CD8-positive, alpha-beta memory T cell (primary cell): ENCODE data around the gene EEFSEC. TPM values are rescaled to one million over a fixed set of nuclear protein-coding genes. Genes with fewer than 3 reads are reported as not detected.

Source experiments
- CTCF ChIA-PET: fragments of 350-600 bp; sonication (Branson Sonifier 250); formaldehyde crosslinking; loops from one replicate; lab custom pipeline; 2021; ENCODE audit warnings: antibody characterized with exemption; lab: Charles Lee
- POLR2A ChIA-PET: fragments of 350-600 bp; sonication (Branson Sonifier 250); formaldehyde crosslinking; loops from one replicate; lab custom pipeline; 2021; ENCODE audit warnings: antibody characterized with exemption; lab: Charles Lee
- DNase-seq, 5 donors: peaks; one replicate each; pipeline versions ENCODE4 v3.0.0 to v3.0.0-alpha.2; 2020 to 2022; ENCODE audit warnings: mixed read lengths in 1 of 5
- H3K27ac ChIP-seq: one replicate; pipeline ENCODE4 v1.7.0; 2013; ENCODE audit warnings: low read depth, mild to moderate bottlenecking, low read length, moderate library complexity
- H3K27me3 ChIP-seq: 2 replicates; pipeline ENCODE4 v1.7.0; 2013; ENCODE audit warnings: low read length, mild to moderate bottlenecking; ENCODE audit not compliant: insufficient read depth, poor library complexity, severe bottlenecking
- H3K36me3 ChIP-seq: 2 replicates; pipeline ENCODE4 v1.7.0; 2013; ENCODE audit warnings: mild to moderate bottlenecking, low read length, moderate library complexity; ENCODE audit not compliant: insufficient read depth
- H3K4me1 ChIP-seq: 2 replicates; pipeline ENCODE4 v1.7.0; 2013; ENCODE audit warnings: mild to moderate bottlenecking, low read length, moderate library complexity; ENCODE audit not compliant: insufficient read depth
- H3K4me3 ChIP-seq: 2 replicates; pipeline ENCODE4 v1.7.0; 2013; ENCODE audit warnings: mild to moderate bottlenecking, low read length
- H3K9me3 ChIP-seq: 2 replicates; pipeline ENCODE4 v1.7.0; 2013; ENCODE audit warnings: mild to moderate bottlenecking, low read length
- H3K27ac Mint-ChIP-seq, 8 donors: one replicate each; pipeline ENCODE4 v1.8.0; 2020 to 2021; ENCODE audit warnings: mixed read lengths in 8 of 8, mild to moderate bottlenecking in 6 of 8, inconsistent platforms in 3 of 8, moderate library complexity in 3 of 8
- H3K27me3 Mint-ChIP-seq, 2 donors: one replicate each; pipeline ENCODE4 v1.8.0; 2020 to 2021; ENCODE audit warnings: mixed read lengths in 2 of 2, mild to moderate bottlenecking in 1 of 2, moderate library complexity in 1 of 2
- H3K36me3 Mint-ChIP-seq, 3 donors: one replicate each; pipeline ENCODE4 v1.8.0; 2020 to 2021; ENCODE audit warnings: mixed read lengths in 3 of 3, inconsistent platforms in 1 of 3, mild to moderate bottlenecking in 1 of 3
- H3K4me1 Mint-ChIP-seq, 3 donors: one replicate each; pipeline ENCODE4 v1.8.0; 2020 to 2021; ENCODE audit warnings: mixed read lengths in 3 of 3, inconsistent platforms in 1 of 3, mild to moderate bottlenecking in 1 of 3
- H3K4me3 Mint-ChIP-seq, 7 donors: one replicate each; pipeline ENCODE4 v1.8.0; 2020 to 2021; ENCODE audit warnings: mixed read lengths in 7 of 7, mild to moderate bottlenecking in 6 of 7, moderate library complexity in 4 of 7, inconsistent platforms in 2 of 7
- H3K9me3 Mint-ChIP-seq, 5 donors: one replicate each; pipeline ENCODE4 v1.8.0; 2020 to 2022; ENCODE audit warnings: mixed read lengths in 5 of 5, mild to moderate bottlenecking in 3 of 5, moderate library complexity in 2 of 5, inconsistent platforms in 1 of 5
- polyA plus RNA-seq: library from polyadenylated mRNA; unstranded; fragments of 300-500 nt; fragmentation: Illumina TruSeq; gene quantifications from one replicate; pipeline ENCODE4 v1.2.3, GENCODE V29; 2021
- total RNA-seq, 2 experiments: library from RNA; stranded (reverse); gene quantifications; one replicate each; pipeline ENCODE4 v1.2.3, GENCODE V29; 2021

EEFSEC gene
- total and polyA plus RNA-seq, 3 experiments from 2014 or later, result 20.4 to 28.6 (median 21.8) TPM

GRCh38 chr3:128442070-128442469, 288.8 kb downstream of the EEFSEC start:
- Mint-ChIP-seq H3K4me3 (no peak overlapping the region), H3K36me3 (no peaks in the 10 kb centered on the region), H3K9me3 (peaks cover 0 to 1% (median 0%) of the 10 kb centered on the region in 5 donors), H3K27me3 (peaks cover 9 to 36% of the 10 kb centered on the region in 2 donors), H3K27ac (no peak overlapping the region), H3K4me1 (no peaks in the 10 kb centered on the region)
- ChIA-PET POLR2A (no interaction called here), CTCF (interaction anchor here (0.9 to 1.1 kb wide), 2 partner anchors 9 to 55 kb away, joined by 3 read pairs; no protein-coding TSS in a partner anchor)
- H3K4me1 ChIP-seq, result no peaks in the 10 kb centered on the region
- DNase-seq, result no peak
- no peak overlapping the region for H3K27ac ChIP-seq
- H3K36me3 ChIP-seq, result no peaks in the 10 kb centered on the region
- H3K27me3 ChIP-seq, result no peaks in the 10 kb centered on the region
- H3K4me3 ChIP-seq, result no peak overlapping the region
- H3K9me3 ChIP-seq, result no peaks in the 10 kb centered on the region

- peaks cover 8% of the 10 kb centered on the region for H3K4me1 ChIP-seq
- CTCF ChIA-PET, result interaction anchor here (1.1 kb wide), 1 partner anchor 54 kb away, joined by 3 read pairs; no protein-coding TSS in a partner anchor
Measured at GRCh38 chr3:128442949-128443348, 289.7 kb downstream of the EEFSEC start.

GRCh38 chr3:128443771-128444170, 290.5 kb downstream of the EEFSEC start:
- Histone ChIP-seq H3K4me1 (peaks cover 13% of the 10 kb centered on the region), H3K9me3 (peaks cover 6% of the 10 kb centered on the region), H3K27ac (no peak overlapping the region), H3K4me3 (no peak overlapping the region), H3K27me3 (no peaks in the 10 kb centered on the region), H3K36me3 (no peaks in the 10 kb centered on the region)
- ChIA-PET CTCF (no interaction called here), POLR2A (no interaction called here)
- no peak for DNase-seq
- Mint-ChIP-seq H3K27ac (peak overlapping the region in 1 of 8 donors; percentile 27), H3K27me3 (peaks cover 5 to 26% of the 10 kb centered on the region in 2 donors), H3K4me1 (peaks cover 6 to 9% (median 6%) of the 10 kb centered on the region in 3 donors), H3K36me3 (peaks cover 0 to 5% (median 0%) of the 10 kb centered on the region in 3 donors), H3K4me3 (no peak overlapping the region), H3K9me3 (peaks cover 0 to 5% (median 4%) of the 10 kb centered on the region in 5 donors)

More at GRCh38 chr3:128442949-128443348, 289.7 kb downstream of the EEFSEC start:
- Histone ChIP-seq H3K36me3 (no peaks in the 10 kb centered on the region), H3K4me3 (no peak overlapping the region), H3K27ac (no peak overlapping the region), H3K9me3 (peaks cover 6% of the 10 kb centered on the region), H3K27me3 (no peaks in the 10 kb centered on the region)
- Mint-ChIP-seq H3K36me3 (no peaks in the 10 kb centered on the region), H3K4me3 (no peak overlapping the region), H3K27me3 (peaks cover 5 to 29% of the 10 kb centered on the region in 2 donors), H3K4me1 (peaks cover 0 to 3% (median 0%) of the 10 kb centered on the region in 3 donors), H3K9me3 (peaks cover 0 to 1% (median 0%) of the 10 kb centered on the region in 5 donors), H3K27ac (peak overlapping the region in 1 of 8 donors; percentile 29)
- POLR2A ChIA-PET, result no interaction called here
- no peak for DNase-seq

GRCh38 chr3:128445357-128445756, 292.1 kb downstream of the EEFSEC start:
- ChIA-PET POLR2A (no interaction called here), CTCF (no interaction called here)
- Mint-ChIP-seq H3K4me1 (peaks cover 10 to 13% (median 11%) of the 10 kb centered on the region in 3 donors), H3K9me3 (peaks cover 0 to 6% (median 4%) of the 10 kb centered on the region in 5 donors), H3K27me3 (peaks cover 4 to 13% of the 10 kb centered on the region in 2 donors), H3K36me3 (peaks cover 0 to 8% (median 0%) of the 10 kb centered on the region in 3 donors), H3K27ac (peak overlapping the region in 1 of 8 donors; percentile 43), H3K4me3 (no peak overlapping the region)
- no peaks in the 10 kb centered on the region for H3K27me3 ChIP-seq
- peaks cover 6% of the 10 kb centered on the region for H3K9me3 ChIP-seq
- no peak for DNase-seq
- no peak overlapping the region for H3K4me3 ChIP-seq
- no peak overlapping the region for H3K27ac ChIP-seq
- peaks cover 18% of the 10 kb centered on the region for H3K4me1 ChIP-seq
- no peaks in the 10 kb centered on the region for H3K36me3 ChIP-seq

GRCh38 chr3:128446821-128447220, 293.5 kb downstream of the EEFSEC start:
- no peak overlapping the region for H3K27ac Mint-ChIP-seq
- Histone ChIP-seq H3K27me3 (no peaks in the 10 kb centered on the region), H3K36me3 (no peaks in the 10 kb centered on the region), H3K4me1 (peaks cover 18% of the 10 kb centered on the region), H3K4me3 (no peak overlapping the region), H3K9me3 (peaks cover 6% of the 10 kb centered on the region), H3K27ac (no peak overlapping the region)
- ChIA-PET POLR2A (no interaction called here), CTCF (no interaction called here)
- no peak for DNase-seq
- H3K27me3 Mint-ChIP-seq, result peaks cover 8 to 12% of the 10 kb centered on the region in 2 donors
- H3K36me3 Mint-ChIP-seq, result peaks cover 0 to 8% (median 0%) of the 10 kb centered on the region in 3 donors
- H3K9me3 Mint-ChIP-seq, result peaks cover 0 to 6% (median 4%) of the 10 kb centered on the region in 5 donors
- no peak overlapping the region for H3K4me3 Mint-ChIP-seq
- H3K4me1 Mint-ChIP-seq, result peaks cover 10 to 13% (median 11%) of the 10 kb centered on the region in 3 donors

- Histone ChIP-seq H3K9me3 (peaks cover 6% of the 10 kb centered on the region), H3K27ac (no peak overlapping the region), H3K36me3 (no peaks in the 10 kb centered on the region), H3K27me3 (no peaks in the 10 kb centered on the region), H3K4me1 (peaks cover 18% of the 10 kb centered on the region), H3K4me3 (no peak overlapping the region)
- Mint-ChIP-seq H3K9me3 (peaks cover 0 to 6% (median 4%) of the 10 kb centered on the region in 5 donors), H3K4me3 (no peak overlapping the region), H3K36me3 (peaks cover 0 to 8% (median 0%) of the 10 kb centered on the region in 3 donors), H3K27ac (peak overlapping the region in 2 of 8 donors; percentile 4 to 19), H3K4me1 (peaks cover 10 to 13% (median 11%) of the 10 kb centered on the region in 3 donors), H3K27me3 (peaks cover 8 to 13% of the 10 kb centered on the region in 2 donors)
- POLR2A ChIA-PET, result no interaction called here
- CTCF ChIA-PET, result no interaction called here
- no peak for DNase-seq
Measured at GRCh38 chr3:128447561-128448013, 294.3 kb downstream of the EEFSEC start.

- no peak overlapping the region for H3K27ac ChIP-seq
- H3K9me3 Mint-ChIP-seq, result peaks cover 0 to 6% (median 4%) of the 10 kb centered on the region in 5 donors
Measured at GRCh38 chr3:128448491-128448890, 295.2 kb downstream of the EEFSEC start.

GRCh38 chr3:128449111-128449638, 295.9 kb downstream of the EEFSEC start:
- H3K4me1 Mint-ChIP-seq, result peaks cover 10 to 13% (median 13%) of the 10 kb centered on the region in 3 donors
- POLR2A ChIA-PET, result no interaction called here

More at GRCh38 chr3:128448491-128448890, 295.2 kb downstream of the EEFSEC start:
- ChIA-PET POLR2A (no interaction called here), CTCF (no interaction called here)
- peak in 2 of 5 donors; percentile 29 to 48 for DNase-seq
- Histone ChIP-seq H3K4me1 (peaks cover 18% of the 10 kb centered on the region), H3K9me3 (peaks cover 6% of the 10 kb centered on the region), H3K4me3 (no peak overlapping the region), H3K36me3 (no peaks in the 10 kb centered on the region), H3K27me3 (no peaks in the 10 kb centered on the region)
- Mint-ChIP-seq H3K36me3 (peaks cover 0 to 8% (median 0%) of the 10 kb centered on the region in 3 donors), H3K27me3 (peaks cover 6 to 11% of the 10 kb centered on the region in 2 donors), H3K27ac (peak overlapping the region; percentile 3 to 89 (median 62)), H3K4me3 (peak overlapping the region in 5 of 7 donors; percentile 17 to 89 (median 48)), H3K4me1 (peaks cover 10 to 13% (median 11%) of the 10 kb centered on the region in 3 donors)

More at GRCh38 chr3:128449111-128449638, 295.9 kb downstream of the EEFSEC start:
- H3K36me3 Mint-ChIP-seq, result peaks cover 0 to 8% (median 0%) of the 10 kb centered on the region in 3 donors
- H3K9me3 Mint-ChIP-seq, result peaks cover 0 to 6% (median 4%) of the 10 kb centered on the region in 5 donors
- H3K36me3 ChIP-seq, result no peaks in the 10 kb centered on the region
- H3K4me3 Mint-ChIP-seq, result peak overlapping the region in 1 of 7 donors; percentile 49
- H3K4me1 ChIP-seq, result peaks cover 18% of the 10 kb centered on the region
- no peak overlapping the region for H3K27ac Mint-ChIP-seq
- H3K27me3 ChIP-seq, result no peaks in the 10 kb centered on the region
- peaks cover 6 to 15% of the 10 kb centered on the region in 2 donors for H3K27me3 Mint-ChIP-seq
- DNase-seq, result no peak
- no peak overlapping the region for H3K4me3 ChIP-seq
- peaks cover 6% of the 10 kb centered on the region for H3K9me3 ChIP-seq
- no peak overlapping the region for H3K27ac ChIP-seq
- CTCF ChIA-PET, result no interaction called here
